ACC112 (cell line): ENCODE measurements around the gene RAB27A.
"Not testable (repeated sequence)": the region's sequence is repeated elsewhere in the genome, so short reads cannot be mapped to it uniquely, and the experiment has no call there.

Experiments used
- H2AFZ ChIP-seq: fragments of 200-600 bp; sonication (generic); one replicate; pipeline ENCODE4 v1.6.0; 2017; ENCODE audit warnings: antibody characterized with exemption, low read length; ENCODE audit not compliant: unreplicated experiment
- H3K27ac ChIP-seq: fragments of 200-600 bp; sonication (generic); 2 replicates; pipeline ENCODE4 v1.5.1; 2014; ENCODE audit warnings: low read depth, mild to moderate bottlenecking, antibody characterized with exemption, low read length, moderate library complexity
- H3K27me3 ChIP-seq: fragments of 200-600 bp; sonication (generic); 2 replicates; pipeline ENCODE4 v1.6.1; 2014; ENCODE audit warnings: mild to moderate bottlenecking, antibody characterized with exemption, low read length, moderate library complexity, mixed read lengths; ENCODE audit not compliant: insufficient read depth
- H3K36me3 ChIP-seq: fragments of 200-600 bp; sonication (generic); 2 replicates; pipeline ENCODE4 v1.6.1; 2016; ENCODE audit warnings: mild to moderate bottlenecking, antibody characterized with exemption, low read length, moderate library complexity, mixed read lengths; ENCODE audit not compliant: insufficient read depth
- H3K4me1 ChIP-seq: fragments of 200-600 bp; sonication (generic); one replicate; pipeline ENCODE4 v1.6.1; 2016; ENCODE audit warnings: low read length, mixed read lengths; ENCODE audit not compliant: insufficient read depth, unreplicated experiment, control insufficient read depth
- H3K4me3 ChIP-seq: fragments of 200-600 bp; sonication (generic); 2 replicates; pipeline ENCODE4 v1.5.1; 2014; ENCODE audit warnings: mild to moderate bottlenecking, low read depth, low read length
- H3K79me2 ChIP-seq: fragments of 200-600 bp; sonication (generic); one replicate; pipeline ENCODE4 v1.6.0; 2016; ENCODE audit warnings: low read length; ENCODE audit not compliant: control insufficient read depth, unreplicated experiment, insufficient read depth

RAB27A gene

GRCh38 chr15:55250392-55250791 is 39.2 kb downstream of the RAB27A start:
- H3K27ac ChIP-seq, result peak overlapping the region; percentile 40

GRCh38 chr15:55249885-55250284 is 39.7 kb downstream of the RAB27A start:
- not testable (repeated sequence) for H3K4me3 ChIP-seq, H3K79me2 ChIP-seq, H2AFZ ChIP-seq, H3K27me3 ChIP-seq, H3K36me3 ChIP-seq
- peak overlapping the region; percentile 38; the same call in 1 of the 2 replicates for H3K27ac ChIP-seq
- H3K4me1 ChIP-seq, result peaks cover 28% of the 10 kb centered on the region

More at GRCh38 chr15:55250392-55250791, 39.2 kb downstream of the RAB27A start:
- Histone ChIP-seq H3K79me2 (peaks cover 6% of the 10 kb centered on the region), H3K27me3 (no peaks in the 10 kb centered on the region), H3K4me1 (peaks cover 34% of the 10 kb centered on the region), H3K36me3 (no peaks in the 10 kb centered on the region), H3K4me3 (no peak overlapping the region), H2AFZ (no peak overlapping the region)

GRCh38 chr15:55248895-55249294 is 40.7 kb downstream of the RAB27A start:
- Histone ChIP-seq H3K27ac (no peak overlapping the region), H3K27me3 (no peaks in the 10 kb centered on the region), H3K79me2 (peaks cover 6% of the 10 kb centered on the region), H3K36me3 (no peaks in the 10 kb centered on the region), H2AFZ (no peak overlapping the region), H3K4me1 (peaks cover 20% of the 10 kb centered on the region), H3K4me3 (no peak overlapping the region)

GRCh38 chr15:55247766-55248427 is 41.7 kb downstream of the RAB27A start:
- Histone ChIP-seq H3K36me3 (no peaks in the 10 kb centered on the region), H2AFZ (no peak overlapping the region), H3K4me3 (no peak overlapping the region), H3K27me3 (no peaks in the 10 kb centered on the region), H3K79me2 (peaks cover 6% of the 10 kb centered on the region), H3K27ac (no peak overlapping the region), H3K4me1 (peaks cover 12% of the 10 kb centered on the region)

- Histone ChIP-seq H3K4me1 (peaks cover 12% of the 10 kb centered on the region), H3K4me3 (no peak overlapping the region), H3K27me3 (no peaks in the 10 kb centered on the region), H3K27ac (no peak overlapping the region), H3K36me3 (no peaks in the 10 kb centered on the region), H2AFZ (no peak overlapping the region), H3K79me2 (peaks cover 6% of the 10 kb centered on the region)
Measured at GRCh38 chr15:55247311-55247710, 42.3 kb downstream of the RAB27A start.

- Histone ChIP-seq H3K4me3 (no peak overlapping the region), H3K4me1 (peaks cover 12% of the 10 kb centered on the region), H3K27ac (no peak overlapping the region), H3K27me3 (no peaks in the 10 kb centered on the region), H2AFZ (no peak overlapping the region), H3K36me3 (no peaks in the 10 kb centered on the region), H3K79me2 (peaks cover 4% of the 10 kb centered on the region)
Measured at GRCh38 chr15:55246567-55246966, 43.0 kb downstream of the RAB27A start.

- Histone ChIP-seq H3K36me3 (no peaks in the 10 kb centered on the region), H3K79me2 (no peaks in the 10 kb centered on the region), H3K27me3 (no peaks in the 10 kb centered on the region), H3K4me3 (no peak overlapping the region), H2AFZ (no peak overlapping the region), H3K27ac (no peak overlapping the region), H3K4me1 (peaks cover under 1% of the 10 kb centered on the region)
Measured at GRCh38 chr15:55245059-55245458, 44.6 kb downstream of the RAB27A start.

GRCh38 chr15:55241891-55242290 is 47.7 kb downstream of the RAB27A start:
- H3K4me1 ChIP-seq, result no peaks in the 10 kb centered on the region
- H2AFZ ChIP-seq, result no peak overlapping the region
- no peak overlapping the region for H3K27ac ChIP-seq
- no peaks in the 10 kb centered on the region for H3K27me3 ChIP-seq
- no peaks in the 10 kb centered on the region for H3K79me2 ChIP-seq
- no peaks in the 10 kb centered on the region for H3K36me3 ChIP-seq
- H3K4me3 ChIP-seq, result no peak overlapping the region

GRCh38 chr15:55241186-55241585 is 48.4 kb downstream of the RAB27A start:
- Histone ChIP-seq H3K4me3 (no peak overlapping the region), H3K27ac (no peak overlapping the region), H2AFZ (no peak overlapping the region), H3K79me2 (no peaks in the 10 kb centered on the region), H3K4me1 (no peaks in the 10 kb centered on the region), H3K27me3 (no peaks in the 10 kb centered on the region), H3K36me3 (no peaks in the 10 kb centered on the region)

GRCh38 chr15:55240125-55240760 is 49.4 kb downstream of the RAB27A start:
- no peaks in the 10 kb centered on the region for H3K27me3 ChIP-seq
- H3K4me1 ChIP-seq, result no peaks in the 10 kb centered on the region
- no peak overlapping the region for H2AFZ ChIP-seq
- no peak overlapping the region for H3K4me3 ChIP-seq
- H3K79me2 ChIP-seq, result no peaks in the 10 kb centered on the region
- no peaks in the 10 kb centered on the region for H3K36me3 ChIP-seq
- no peak overlapping the region for H3K27ac ChIP-seq

GRCh38 chr15:55239440-55240124 is 50.0 kb downstream of the RAB27A start:
- Histone ChIP-seq H3K4me1 (no peaks in the 10 kb centered on the region), H2AFZ (no peak overlapping the region), H3K4me3 (no peak overlapping the region), H3K27ac (no peak overlapping the region), H3K36me3 (no peaks in the 10 kb centered on the region), H3K27me3 (no peaks in the 10 kb centered on the region), H3K79me2 (no peaks in the 10 kb centered on the region)
